HG03175 (cell line): ENCODE data around the gene KAZN.
"Not testable (repeated sequence)": the region's sequence is repeated elsewhere in the genome, so short reads cannot be mapped to it uniquely, and the experiment has no call there.

Source experiments
- ATAC-seq: cut with Tn5 transposase; IDR thresholded peaks from one replicate; pipeline ENCODE4 v1.9.1; 2021; ENCODE audit warnings: mild to moderate bottlenecking, moderate library complexity; ENCODE audit not compliant: unreplicated experiment

KAZN gene

GRCh38 chr1:15115542-15116330 is 517.3 kb downstream of the KAZN start:
- no peak for ATAC-seq

GRCh38 chr1:15116966-15117365 is 518.5 kb downstream of the KAZN start:
- no peak for ATAC-seq

- ATAC-seq: no peak
These were observed 519.3 kb downstream of the KAZN start for GRCh38 chr1:15117671-15118325.

- no peak for ATAC-seq
These were observed 520.1 kb downstream of the KAZN start for GRCh38 chr1:15118579-15118978.

- no peak for ATAC-seq
These were observed 521.9 kb downstream of the KAZN start for GRCh38 chr1:15120251-15120945.

GRCh38 chr1:15122331-15122730 is 523.8 kb downstream of the KAZN start:
- ATAC-seq: no peak

- ATAC-seq: no peak
These were observed 524.8 kb downstream of the KAZN start for GRCh38 chr1:15123270-15123669.

GRCh38 chr1:15123925-15124324 is 525.4 kb downstream of the KAZN start:
- no peak for ATAC-seq

- ATAC-seq: no peak
These were observed 526.0 kb downstream of the KAZN start for GRCh38 chr1:15124362-15125100.

GRCh38 chr1:15125101-15125745 is 526.7 kb downstream of the KAZN start:
- ATAC-seq: no peak

- ATAC-seq: no peak
These were observed 529.6 kb downstream of the KAZN start for GRCh38 chr1:15128077-15128476.

- ATAC-seq: peak; percentile 59
These were observed 530.2 kb downstream of the KAZN start for GRCh38 chr1:15128520-15129313.

- no peak for ATAC-seq
These were observed 531.5 kb downstream of the KAZN start for GRCh38 chr1:15129944-15130343.

GRCh38 chr1:15130607-15131006 is 532.1 kb downstream of the KAZN start:
- ATAC-seq: no peak

- no peak for ATAC-seq
These were observed 534.5 kb downstream of the KAZN start for GRCh38 chr1:15132965-15133364.

GRCh38 chr1:15134285-15134684 is 535.8 kb downstream of the KAZN start:
- ATAC-seq: no peak

- ATAC-seq: not testable (repeated sequence)
These were observed 537.1 kb downstream of the KAZN start for GRCh38 chr1:15135604-15136003.

- no peak for ATAC-seq
These were observed 539.3 kb downstream of the KAZN start for GRCh38 chr1:15137809-15138208.

GRCh38 chr1:15139654-15140350 is 541.3 kb downstream of the KAZN start:
- no peak for ATAC-seq
